ENCODE measurements around the gene SCTR.

The SCTR gene

DNA sequence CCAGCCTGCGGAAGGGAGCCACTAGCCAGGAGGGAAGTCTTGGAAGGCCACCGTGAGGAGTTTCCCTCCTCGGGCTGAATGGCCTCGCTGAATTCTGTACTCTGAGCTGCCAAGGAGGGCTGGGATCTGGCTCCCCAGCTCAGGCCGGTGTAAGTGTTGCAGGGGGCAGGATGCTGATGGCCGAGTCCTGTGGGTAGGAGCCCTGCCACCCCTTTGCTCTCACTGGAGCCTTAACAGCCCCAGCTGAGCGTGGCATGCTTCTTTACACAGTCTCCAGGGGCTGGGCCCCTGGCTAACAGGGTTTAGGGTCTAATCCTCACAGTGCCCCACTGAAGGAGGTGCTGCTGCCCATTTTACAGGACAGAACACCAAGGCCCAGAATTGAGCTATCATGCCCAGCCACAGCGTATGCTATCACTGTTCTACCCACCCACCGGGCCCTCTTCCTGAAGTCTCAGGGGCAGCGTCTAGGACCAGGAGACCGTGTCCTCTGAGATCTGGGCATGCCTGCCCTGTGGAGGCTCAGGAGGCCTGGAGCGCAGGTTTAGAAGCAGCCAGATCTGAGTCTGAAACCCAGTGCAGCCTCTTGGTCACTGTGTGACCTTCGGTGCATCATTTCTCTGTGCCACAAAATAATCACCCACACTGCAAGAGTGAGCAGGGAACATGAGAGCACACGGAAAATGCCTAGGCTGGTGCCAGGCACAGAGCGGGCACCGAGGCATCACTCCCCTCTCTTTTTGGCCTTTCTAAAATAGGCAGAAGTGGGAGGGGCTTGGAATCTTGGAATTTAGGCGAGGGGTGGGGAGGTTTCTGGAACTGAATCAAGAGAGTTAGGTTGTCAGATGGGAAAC, 49.7 kb downstream of the SCTR start:
- DNase-seq (ENCODE audit: low read depth), result no peak

DNA sequence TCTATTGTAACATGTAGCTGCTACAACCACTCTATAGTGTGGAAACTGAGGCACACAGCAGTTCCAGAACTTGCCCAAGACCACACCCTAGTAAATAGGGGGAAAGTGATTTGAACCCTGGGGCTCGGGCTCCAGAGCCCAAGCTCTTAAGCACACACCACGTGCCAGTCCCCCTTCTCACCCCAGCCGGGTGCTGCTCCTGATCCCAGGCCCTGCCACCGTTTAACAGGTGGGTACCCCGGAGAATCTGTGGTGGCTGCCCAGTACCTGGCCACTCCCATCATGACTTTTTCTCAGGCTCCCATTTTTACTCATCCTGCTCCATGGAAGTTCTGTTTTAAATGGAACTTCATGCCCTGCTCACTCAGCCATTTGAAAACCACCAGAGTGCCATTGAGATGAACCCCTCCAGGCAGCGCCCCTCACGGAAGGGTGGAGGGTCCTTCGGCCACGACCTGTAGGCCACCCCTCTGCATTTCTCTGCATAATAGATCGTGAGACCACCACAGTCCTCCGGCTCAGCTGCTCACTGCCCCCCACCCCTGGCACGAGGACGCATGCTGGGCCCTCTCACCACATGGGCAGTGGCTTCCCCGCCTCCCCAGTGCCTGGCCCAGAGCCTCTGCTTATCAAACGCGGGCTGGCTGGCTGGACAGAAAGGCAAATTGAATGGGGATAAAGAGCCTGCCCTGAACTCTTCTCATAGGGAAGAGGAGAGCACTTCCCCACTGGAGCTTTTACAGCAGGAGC, 50.5 kb downstream of the SCTR start:
- no peak for DNase-seq (ENCODE audit: low read depth)

DNA sequence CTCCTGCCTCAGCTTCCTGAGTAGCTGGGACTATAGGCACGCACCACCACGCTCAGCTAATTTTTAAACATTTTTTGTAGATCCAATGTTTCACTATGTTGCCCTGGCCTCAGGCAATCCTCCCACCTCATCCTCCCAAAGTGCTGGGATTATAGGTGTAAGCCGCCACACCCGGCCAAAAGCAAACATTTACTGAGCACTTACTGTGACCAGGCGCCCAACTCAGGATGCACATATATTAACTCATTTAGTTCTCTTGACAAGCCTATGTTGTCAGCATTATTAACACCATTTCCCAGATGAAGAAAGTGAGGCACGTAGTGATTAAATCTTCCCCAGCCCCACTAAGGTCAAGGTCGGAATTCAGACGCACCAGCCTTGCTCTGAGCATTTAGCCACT, 51.5 kb downstream of the SCTR start:
- DNase-seq (ENCODE audit: low read depth), result no peak

DNA sequence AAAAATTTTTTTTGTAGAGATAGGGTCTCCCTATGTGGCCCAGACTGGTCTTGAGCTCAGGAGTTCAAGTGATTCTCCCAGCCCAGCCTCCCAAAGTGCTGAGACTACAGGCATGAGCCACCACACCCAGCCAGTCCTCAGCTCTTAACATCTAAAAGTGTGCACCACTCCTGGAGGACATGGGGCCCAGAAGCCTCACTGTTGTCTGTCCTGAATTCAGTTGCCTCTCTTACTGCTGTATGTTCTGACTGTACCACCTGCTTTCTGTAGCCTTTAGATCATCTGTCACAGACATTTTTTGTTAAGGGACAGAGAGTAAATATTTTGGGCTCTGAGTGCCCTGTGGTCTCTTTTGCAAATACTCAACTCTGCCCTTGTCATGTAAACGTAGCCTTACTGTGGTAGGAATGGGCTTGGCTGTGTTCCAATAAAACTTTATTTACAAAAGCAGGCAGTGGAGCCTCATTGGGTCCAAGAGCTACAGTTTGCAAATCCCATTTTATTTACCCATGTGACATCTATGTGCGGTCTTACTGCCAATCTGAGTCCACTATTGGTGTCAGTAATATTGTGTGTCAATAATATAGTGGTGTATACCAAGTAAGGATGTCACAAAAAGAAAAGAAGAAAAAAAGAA, 54.5 kb downstream of the SCTR start:
- no peak for DNase-seq (ENCODE audit: low read depth)

DNA sequence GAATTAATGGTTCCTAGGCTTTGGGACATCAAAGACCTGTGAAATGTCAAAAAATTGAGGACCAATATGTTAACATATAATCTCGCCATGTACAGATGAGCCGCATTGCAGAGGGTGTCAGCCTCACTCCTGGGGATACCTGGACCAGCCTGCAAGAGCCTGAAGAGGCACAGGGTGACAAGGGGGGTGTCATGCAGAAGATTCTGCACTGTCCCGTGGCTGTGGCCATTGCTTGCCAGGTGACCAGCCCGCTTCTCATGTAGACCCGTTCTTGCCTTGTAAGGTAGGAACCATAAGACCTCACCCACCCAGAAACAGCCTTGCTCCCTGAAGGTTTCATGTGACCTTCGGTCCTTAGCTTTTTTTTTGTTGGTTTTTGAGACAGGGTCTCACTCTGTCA, 55.2 kb downstream of the SCTR start:
- DNase-seq (ENCODE audit: low read depth), result no peak

DNA sequence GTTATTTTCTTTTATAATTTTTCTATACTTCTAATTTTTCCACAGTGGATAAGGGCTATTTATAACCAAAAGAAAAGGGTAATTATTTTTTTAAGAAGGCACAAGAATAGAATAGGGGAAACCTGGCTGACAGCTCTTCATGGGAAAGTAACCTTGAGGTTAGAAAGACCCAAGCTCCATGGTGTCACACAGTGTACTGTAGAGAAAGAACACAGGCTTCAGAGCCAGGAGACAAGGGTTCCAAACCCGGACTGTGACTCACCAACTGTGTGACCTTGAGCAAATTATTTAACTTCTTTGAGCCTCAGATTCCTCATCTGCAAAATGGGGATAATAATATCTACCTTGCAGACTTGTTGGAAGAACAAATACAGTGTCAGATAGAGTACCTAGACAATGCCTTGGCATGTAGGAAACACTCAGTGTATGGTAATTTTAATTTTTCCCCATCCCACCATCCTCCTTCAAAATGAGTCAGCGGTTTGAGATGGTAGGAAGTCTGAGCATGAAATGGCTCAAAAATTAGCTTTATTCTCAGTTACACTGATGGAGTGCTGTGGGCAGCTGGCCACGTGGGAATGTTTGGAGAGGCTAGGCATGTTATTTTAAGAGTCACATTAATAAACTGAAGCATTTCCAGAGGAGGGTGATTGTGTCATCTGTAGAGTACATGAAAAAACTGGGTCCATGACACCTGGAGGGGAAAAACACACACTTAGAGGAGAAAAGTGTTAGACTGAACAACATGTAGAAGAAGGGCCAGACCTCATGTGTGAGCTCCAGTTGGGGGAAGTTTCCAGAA, 55.9 kb downstream of the SCTR start:
- no peak for DNase-seq (ENCODE audit: low read depth)

DNA sequence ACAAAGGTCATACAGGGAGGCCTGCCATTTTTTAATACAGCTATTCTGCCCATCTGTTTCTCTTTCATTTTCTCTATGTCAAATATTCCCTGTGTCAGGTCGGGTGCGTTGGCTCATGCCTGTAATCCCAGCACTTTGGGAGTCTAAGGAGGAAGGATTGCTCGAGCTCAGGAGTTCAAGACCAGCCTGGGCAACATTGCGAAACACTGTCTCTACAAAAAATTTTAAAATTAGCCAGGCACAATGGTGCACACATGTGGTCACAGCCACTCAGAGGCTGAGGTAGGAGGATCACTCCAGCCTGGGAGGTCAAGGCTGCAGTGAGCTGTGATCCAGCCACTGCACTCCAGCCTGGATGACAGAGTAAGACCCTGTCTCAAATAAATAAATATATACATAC, 57.9 kb downstream of the SCTR start:
- DNase-seq (ENCODE audit: low read depth), result no peak

DNA sequence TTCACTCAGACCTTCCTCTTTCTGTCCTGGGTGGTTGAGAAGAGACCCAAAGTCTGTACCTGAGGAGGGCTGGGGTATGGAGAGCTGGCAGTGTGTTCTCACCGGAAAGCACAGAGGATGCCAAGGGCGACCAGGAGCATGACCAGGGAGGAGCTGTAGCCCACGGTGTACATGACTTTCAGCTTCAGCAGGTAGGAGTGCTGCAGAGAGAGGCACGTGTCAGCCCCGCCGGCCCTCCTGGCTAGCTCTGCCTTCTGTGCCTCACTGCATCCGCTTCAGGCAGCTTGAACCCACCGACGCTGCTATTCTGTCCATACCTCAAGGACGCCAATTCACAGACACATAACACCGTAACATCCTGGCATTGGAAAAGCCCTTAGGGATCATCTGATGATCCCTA, 58.6 kb downstream of the SCTR start:
- no peak for DNase-seq (ENCODE audit: low read depth)

DNA sequence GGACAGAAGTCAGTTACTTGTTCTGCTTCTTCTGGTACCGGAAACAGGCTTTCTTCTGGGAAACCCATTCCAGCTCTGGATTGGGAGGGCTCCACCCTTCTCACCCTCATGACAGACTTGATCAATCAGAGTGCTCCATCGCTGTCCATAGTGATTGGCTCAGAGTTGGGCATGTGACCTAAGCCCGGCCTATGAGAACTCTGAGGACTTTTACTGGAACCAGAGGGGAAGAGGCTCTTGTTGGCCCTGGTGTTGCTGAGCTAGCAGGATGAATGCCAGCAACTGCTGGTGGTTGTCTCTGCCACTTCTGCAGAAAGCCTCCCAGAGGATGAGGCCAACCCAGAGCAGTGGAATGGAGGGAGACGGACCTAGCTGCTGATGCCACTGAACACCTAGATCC, 59.3 kb downstream of the SCTR start:
- no peak for DNase-seq (ENCODE audit: low read depth)

DNA sequence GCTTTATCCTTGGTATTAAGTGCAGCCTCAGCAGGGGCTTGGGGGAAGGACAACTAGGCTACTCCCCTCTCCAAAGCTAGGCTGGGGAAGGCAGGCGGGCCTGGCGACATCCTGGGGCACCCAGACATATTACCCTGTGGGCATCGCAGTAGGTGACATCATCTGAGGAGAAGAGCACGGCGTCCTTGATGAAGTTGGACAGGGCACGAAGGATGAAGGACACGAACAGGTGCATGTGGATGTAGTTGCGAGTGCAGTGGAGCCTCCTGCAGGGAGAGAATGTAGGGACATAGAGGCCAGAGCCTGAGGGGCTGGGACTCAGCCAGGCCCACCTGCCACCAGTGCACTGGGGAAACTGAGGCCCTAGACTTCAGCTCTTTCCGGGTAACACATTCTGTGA, 60.3 kb downstream of the SCTR start:
- DNase-seq (ENCODE audit: low read depth), result no peak

DNA sequence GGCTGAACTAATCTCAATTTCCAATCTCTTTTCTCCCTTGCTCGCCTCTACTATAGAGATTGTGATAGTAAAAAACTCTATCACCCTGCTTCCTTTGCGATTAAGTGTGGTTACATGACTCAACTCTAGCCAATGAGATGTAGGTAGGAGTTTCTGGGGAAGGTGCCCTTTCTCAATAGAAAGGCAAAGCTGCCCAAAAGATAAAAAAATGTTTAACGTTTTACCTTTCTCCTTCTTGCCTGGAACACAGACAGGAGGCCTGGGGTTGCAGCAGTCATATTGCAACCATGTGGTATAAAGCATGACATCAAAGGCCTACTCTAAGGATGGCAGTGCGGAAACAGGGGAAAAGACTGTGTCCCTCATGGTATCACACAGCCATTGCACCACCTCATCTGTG, 61.1 kb downstream of the SCTR start:
- no peak for DNase-seq (ENCODE audit: low read depth)

DNA sequence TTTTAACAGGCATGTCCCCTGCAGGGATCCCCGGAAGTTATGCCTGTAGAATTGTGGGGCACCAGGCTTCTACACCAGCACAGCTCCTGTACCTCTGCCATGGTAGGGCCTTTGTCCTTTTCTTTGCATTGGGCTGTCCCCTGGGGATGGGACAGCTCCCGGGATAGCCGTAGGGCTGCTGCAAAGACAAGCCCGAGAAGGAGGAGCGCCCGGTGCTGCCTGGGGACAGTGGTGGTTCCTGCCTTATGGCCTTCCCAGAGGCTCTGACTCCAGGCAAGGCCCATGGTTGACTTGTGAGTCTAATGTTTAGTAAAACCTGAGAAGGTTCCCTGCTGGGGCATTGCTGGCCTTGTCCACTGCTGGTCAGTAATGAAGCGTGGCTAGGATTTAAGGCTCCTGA, 61.7 kb downstream of the SCTR start:
- DNase-seq (ENCODE audit: low read depth), result no peak

DNA sequence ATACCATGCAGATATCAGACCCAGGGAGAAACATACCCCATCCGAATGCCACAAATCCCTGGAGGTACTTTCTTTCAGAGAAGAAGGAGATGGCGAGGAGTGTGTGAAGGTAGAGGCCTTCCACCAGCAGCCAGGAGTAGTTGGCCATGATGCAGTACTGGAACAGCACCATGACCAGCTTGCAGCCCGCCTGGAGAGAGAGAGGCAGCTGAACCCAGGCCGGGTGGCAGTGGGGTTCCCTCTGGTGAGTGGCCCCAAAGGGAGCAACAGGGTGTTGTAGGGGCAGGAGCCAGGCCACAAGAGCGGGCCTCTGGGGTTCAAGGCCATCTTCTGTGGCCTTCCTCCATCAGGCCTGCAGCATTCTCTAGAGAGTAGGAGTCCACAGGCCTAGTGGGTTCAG, 62.5 kb downstream of the SCTR start:
- no peak for DNase-seq (ENCODE audit: low read depth)

DNA sequence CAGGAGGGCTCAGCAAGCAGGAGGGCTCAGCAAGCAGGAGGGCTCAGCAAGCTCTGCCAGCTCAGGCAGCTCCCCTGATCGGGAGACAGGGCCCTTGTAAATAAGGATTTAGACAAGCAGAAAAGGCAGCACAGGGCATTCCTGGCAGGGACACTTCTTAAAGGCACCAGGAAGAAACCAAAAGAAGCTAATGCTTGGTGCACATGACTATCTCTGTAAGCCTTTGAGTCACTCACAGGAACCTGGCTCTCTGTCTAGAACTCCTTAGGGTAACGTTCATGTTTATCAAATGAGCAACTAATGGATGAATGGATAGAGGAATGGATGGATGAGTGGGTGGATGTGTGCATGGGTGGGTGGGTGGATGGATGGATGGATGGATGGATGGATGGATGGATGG, 64.2 kb downstream of the SCTR start:
- DNase-seq (ENCODE audit: low read depth), result no peak

DNA sequence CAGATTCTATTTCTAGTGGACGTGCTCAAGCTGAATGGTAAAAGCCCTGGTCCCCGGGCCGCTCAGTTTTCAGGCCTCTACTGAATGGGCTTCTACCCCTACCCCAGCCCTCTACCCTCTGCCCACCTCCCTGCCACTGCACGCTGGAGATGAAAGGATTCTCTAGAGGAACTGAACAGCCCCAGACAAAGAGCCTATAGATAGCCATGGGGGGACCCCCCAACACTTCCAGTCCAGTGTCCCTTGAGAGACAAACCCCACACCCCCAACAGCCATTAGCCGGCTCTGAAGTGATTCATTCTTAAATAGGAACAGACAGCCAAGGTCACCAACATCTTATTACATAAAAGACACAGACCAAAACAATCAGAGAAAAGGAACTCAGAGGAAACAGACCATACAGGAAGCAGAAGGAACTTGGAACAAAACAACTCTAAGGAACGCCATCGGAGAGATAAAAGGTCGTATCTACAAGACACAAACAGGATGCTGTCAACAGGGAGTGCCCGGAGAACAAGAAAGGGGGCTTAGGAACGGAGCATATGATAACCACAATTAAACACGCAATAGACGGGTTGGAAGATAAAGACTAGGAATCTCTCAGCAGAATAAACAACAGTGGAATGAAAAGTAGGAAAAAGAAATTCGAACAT, 69.1 kb downstream of the SCTR start:
- DNase-seq (ENCODE audit: low read depth), result no peak

DNA sequence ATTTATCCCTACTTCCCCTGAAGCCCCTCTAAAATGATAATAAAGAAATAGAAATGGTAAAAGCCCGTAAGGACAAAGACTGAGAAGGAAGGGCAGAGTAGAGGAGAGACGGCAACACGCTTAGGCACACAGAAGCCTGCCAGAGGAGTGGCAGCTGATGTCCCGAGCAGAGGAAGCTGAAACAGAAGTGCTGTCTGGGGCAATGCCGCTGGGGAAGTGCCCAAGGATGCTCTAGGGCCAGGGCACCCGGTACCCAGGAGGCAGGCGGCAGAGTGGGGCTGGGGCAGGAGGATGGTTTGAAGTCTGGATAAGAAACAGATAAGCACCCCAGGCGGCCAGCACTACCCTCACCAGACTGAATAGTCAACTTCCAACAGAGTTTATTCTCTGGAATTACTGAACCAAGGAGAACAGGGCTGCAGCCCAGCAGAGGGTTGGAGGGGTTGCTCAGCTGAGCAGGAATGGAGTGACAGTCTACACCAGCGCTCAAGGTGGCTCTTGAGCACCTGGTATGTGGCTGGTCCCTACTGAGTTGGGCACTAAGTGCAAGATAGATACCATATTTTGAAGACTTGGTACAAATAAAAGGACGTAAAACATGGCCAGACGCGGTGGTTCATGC, 70.2 kb downstream of the SCTR start:
- no peak for DNase-seq (ENCODE audit: low read depth)

DNA sequence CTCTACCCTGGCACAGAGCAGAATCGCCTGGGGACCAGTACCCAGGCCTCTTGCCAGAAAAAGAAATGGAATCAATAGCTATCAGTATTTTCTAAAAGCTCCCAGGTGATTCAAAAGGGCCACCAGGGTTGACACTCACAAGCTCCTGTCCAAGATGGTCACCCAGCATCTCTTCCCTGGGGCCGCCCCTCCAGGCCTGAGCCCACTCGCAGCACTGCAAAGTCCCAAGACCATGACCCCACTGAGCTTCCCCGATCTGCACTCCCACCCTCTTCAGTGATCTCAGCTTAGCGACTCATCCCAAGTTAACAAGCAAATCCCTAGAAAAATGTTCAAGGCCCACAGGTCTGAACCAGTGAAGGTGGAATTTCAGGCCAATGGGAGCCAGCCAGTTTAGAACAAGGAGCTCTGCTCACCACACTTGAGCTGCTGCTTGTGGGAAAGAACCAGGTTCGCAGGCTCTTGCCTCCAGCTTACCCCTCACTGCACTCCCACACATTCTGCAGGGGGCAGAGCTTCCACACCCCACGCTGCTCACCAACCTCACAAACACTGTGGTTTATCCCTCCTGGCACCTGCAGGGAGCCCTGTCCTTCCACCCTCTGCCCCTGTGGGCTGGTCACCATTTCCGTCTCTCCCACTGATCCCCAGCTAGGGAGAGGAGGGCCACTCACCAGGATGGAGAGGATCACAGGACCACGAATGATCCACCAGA, 72.8 kb downstream of the SCTR start:
- no peak for DNase-seq (ENCODE audit: low read depth)

DNA sequence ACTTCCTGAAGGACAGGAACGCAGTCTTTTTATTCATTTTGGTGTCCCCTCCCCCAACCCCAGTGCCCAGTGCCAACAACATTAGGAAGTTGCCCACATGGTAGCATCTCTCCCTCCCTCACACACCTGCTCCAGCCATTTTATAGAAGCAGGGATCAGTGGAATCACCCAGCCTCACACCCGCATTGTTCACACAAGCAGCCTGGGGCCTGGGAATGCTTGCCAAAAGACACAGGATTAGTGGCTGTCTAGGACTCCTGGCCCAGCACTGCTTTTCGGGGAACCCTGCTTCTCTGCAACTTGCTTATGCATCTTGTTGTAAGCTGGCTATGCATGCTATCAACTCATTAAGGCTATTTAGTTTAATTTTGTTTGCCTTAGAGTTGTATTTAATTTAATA, 74.8 kb downstream of the SCTR start:
- no peak for DNase-seq (ENCODE audit: low read depth)

DNA sequence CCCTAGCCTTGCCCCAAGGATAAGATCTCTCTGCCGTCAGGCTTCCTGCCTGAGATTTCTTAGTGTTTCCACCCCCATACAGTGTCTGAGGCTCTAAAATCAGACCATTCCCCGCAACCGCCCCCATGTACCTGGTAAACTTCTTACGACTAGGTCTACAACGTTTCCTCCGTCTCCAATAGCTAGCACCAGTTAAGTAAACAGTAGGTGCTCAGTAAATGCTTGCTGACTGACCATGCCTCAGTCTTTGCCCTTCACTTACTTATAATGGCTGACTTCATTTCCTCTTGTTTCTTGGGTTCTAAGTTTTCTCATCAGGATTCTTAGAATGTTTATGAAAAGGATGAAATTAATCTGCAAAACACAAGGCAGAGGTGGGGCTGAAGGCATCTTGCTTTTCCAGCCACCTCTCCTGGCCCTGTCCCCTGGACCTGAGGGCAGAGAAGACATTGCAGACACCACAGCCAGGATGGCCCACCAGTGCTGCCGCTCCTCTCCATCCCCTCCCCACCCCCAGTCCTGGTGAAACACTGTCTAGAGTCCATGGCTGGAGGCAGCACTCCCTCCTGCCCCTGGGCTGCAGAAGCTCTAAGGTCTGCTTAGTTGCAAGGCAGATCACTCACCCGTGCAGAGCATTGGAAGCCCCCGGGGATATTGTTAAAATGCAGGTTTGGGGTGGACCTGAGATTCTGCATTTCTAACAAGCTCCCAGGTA, 75.7 kb downstream of the SCTR start:
- DNase-seq (ENCODE audit: low read depth), result no peak

DNA sequence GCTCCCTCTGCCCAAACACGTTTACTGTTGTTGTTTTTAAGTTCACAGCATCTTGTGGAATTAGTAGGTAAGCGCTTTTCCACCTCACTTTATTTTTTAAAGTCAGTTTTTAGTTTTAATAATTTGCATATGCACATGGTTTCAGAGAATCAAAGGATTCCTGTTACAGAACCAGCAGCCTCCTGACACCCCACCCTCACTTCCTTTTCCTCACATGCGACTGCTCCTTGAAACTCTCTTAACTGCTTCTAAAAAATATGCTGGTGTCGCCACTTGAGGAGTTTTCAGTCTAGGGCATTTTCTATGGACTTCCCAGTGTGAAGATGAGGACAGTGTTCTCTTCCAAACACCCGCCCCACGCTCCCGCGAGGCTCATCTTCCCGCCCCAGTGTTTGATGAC, 78.2 kb downstream of the SCTR start:
- DNase-seq (ENCODE audit: low read depth), result no peak

Measured in non-pigmented ciliary epithelial cell (primary cell).